HG03571 (cell line): ENCODE measurements around the gene BCAS4.
"Not testable (repeated sequence)": the region's sequence is repeated elsewhere in the genome, so short reads cannot be mapped to it uniquely, and the experiment has no call there.

Experiments
- ATAC-seq: cut with Tn5 transposase; IDR thresholded peaks from one replicate; pipeline ENCODE4 v1.9.1; 2021; ENCODE audit not compliant: unreplicated experiment

BCAS4 gene

DNA sequence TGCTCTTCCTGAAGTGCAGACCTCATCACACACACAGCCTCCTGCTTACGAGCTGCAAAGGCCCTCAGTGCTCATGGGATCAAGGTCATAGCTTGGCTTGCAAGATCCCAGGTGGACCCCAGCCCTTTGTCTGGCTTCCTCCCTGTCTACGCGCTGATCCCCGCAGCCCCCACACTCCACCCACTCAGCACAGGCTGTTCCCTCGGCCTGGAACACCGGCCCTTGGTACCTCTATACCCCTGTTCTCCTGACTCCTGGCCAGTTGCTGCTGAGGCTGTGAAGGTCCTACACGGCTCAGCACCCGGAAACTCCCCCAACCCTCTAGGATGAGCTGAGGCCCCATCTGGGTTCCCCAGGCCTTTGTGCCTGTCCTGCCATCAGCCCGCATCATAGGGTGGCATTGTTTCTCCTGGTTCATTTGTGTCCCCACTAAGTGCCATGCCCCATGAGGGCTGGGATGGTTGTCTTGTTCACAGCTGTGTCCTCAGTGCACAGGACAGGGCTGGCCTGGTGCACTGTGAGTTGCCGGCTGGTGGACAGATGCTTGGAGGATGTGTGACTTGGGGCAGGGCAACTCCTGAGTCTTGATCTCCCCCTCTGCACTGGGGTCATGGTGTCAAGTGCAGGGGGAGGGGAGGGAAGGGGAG lies 79.4 kb downstream of the BCAS4 start:
- ATAC-seq: no peak

DNA sequence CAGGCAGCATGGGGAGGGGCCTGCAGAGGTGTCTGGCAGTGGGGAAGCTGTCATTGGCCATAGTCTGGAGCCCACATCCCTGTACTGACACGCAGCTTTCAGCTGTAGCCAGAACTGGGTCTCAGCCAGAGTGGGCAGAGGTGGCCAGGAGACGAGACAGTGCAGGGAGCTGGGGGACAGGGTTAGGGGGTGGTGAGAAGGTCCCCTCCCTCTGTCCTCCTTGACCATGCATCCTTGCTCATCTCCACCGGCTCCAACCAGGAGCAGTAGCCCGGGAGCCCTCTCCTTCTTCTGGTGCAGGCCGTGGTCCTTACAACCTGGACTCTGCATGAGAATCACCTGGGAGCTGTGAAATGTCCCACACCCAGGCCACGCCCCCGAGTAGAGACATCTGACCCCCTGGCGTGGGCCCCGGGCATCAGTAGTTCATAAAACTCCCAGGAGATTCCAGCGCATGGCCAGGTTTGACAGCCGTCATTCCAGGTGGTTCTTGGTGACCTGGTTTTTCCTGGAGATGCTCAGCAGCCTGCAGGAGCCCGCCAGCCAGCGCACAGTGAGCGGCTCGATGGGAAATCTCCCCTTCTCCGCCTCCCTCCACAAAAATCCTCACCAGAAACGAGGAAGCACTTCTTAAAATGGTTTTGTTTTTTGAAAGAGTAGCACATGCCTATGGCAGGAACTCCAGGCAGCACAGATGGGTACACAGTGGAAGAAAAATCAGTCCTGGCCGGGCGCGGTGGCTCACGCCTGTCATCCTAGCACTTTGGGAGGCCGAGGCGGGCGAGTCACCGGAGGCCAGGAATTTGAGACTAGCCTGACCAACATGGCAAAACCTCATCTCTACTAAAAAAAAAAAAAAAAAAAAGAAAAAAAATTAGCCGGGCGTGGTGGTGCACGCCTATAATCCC lies 80.2 kb downstream of the BCAS4 start:
- ATAC-seq: no peak

DNA sequence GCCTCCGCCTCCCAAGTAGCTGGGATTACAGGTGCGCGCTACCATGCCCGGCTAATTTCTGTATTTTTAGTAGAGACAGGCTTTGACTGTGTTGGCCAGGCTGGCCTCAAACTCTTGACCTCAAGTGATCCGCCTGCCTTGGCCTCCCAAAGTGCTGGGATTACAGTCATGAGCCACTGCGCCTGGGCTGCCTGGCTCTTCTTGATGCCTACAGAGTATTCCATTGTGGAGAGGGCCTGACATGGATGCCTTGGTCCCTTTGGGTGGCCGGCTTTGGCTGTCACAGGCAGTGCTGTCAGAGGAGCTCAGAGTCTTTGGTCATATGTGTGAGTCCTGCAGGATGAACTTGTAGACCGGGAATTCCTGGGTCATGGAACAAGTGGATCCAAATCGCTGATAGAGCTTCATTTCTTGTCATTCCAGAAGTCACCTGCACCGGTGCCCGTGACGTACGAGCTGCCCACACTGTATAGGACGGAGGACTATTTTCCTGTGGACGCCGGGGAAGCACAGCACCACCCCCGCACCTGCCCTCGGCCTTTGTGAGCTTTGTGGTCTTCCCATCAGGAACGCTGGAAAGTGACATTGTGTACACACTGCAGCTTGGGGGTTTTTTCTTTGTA lies 81.3 kb downstream of the BCAS4 start:
- ATAC-seq: no peak

DNA sequence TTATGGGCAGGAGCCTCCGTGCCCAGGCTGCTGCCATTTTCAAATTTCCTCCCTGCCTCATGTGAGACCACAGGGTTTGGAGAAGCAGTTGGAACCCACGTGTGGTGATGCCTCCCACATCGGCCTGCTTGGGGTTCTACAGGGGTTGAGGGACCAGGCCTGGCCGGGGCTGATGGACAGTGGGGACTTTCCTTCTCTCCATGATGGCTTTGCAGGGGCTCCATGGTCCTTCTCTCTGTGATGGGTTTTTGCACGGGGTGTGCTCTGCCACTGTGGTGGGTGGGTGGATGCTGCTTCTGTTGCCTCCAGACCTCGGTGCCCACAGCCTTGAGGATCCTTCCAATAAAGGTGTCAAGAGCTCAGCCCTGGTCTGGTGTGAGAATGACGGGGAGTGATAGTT lies 82.0 kb downstream of the BCAS4 start:
- no peak for ATAC-seq

DNA sequence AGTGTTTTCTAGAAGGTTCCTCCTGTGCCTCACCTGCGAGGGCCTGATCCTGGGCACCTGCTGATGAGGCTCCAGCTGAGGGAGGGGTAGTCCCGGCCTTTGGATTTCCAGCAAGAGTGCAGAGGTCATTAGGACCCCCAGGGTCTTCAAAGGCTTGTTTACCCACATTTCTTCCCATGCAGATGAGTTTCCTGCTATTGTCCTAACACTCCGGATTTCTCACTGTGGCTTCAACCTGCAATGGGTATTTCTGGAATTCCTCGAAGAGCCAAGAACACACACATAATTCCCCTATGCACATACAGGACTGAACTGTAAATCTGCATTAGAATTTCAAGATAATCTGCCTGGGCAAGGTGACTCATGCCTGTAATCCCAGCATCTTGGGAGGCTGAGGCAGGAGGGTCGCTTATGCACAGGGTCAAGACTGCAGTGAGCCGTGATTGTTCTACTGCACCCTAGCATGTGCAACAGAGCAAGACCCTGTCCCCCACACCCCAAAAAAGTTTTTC lies 82.4 kb downstream of the BCAS4 start:
- ATAC-seq: no peak

DNA sequence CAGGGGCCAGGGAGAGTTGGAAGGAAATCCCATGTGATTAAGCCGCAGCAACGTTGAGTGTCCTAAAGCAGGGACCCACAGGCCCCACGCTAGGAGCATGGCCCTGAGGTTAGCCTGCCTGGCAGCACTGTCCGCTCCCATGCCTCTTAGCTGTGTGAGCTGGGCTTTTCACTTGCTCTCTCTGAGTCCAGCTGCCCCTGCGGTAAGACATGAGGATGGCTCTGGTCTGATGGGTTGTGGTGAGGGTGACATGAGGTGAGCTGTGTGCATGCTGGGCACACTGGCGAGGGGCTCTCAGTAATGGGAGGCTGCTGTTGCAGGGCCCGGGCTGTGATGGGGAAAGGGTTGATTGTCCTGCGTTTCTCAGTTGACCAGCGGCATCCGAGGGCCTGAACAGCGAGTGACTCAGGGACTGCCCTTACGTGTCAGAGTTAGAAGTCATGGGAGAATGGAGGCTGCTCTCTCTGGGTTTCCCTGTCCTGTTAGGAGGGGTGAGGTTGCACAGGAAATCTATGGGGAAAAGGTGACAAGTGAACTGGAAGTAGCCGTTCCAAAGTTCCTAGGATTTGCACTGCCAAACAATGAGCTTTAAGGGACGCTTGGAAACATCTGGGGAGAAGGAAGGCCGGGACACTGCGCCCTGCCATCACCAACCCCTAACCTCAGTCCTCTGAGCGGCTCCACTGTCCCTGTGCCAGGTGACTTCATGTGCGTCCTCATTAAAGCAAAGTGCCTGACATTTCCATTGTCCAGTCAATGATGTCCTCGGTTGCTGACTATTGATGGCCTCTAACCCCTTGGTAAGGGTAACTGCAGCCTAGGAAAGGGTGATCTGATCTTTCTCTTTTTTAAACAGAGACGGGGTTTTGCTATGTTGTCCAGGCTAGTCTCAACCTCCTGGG lies 85.0 kb downstream of the BCAS4 start:
- no peak for ATAC-seq

DNA sequence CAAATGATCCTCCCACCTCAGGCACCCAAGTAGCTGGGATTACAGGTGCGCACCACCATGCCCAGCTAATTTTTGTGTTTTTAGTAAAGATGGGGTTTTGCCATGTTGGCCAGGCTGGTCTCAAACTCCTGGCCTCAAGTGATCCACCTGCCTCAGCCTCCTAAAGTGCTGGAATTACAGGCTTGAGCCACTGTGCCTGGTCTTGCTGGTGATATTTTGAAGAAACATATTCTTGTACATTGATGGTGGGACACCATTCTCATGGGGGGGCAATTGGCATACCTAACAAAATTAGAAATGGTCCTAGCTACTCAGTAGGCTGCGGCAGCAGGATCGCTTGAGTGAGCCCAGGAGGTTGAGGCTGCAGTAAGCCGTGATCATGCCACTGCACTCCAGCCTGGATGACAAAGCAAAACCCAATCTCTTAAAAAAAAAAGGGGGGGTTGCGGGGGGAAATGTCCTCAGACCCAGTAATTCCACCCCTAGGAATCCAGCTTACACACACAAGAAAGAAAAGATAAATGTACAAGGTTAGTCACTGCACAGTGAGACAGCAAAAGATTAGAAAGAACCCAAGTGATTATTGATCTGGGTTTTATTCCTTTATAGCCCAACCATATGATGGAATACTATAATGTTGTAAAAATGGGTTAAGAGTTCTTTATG lies 87.0 kb downstream of the BCAS4 start:
- ATAC-seq: not testable (repeated sequence)

DNA sequence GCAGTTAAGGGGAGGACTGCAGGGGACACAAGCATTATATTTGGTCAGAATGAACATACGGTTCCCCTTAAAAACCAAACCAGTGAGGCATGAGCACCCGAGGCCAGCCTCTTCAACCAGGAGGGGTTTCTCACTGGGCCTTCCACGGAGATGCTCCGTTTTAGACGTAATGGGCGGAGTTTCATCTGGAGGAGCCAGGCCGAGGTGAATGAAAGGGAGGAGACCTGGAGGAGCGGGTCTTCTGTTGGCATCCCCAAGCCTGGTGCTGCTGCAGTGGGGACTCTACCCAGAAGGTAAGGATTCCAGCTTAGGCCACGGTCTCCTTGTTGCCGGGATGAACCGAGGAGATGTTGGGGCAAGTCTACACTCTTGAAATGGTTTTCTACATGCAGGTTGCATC lies 89.0 kb downstream of the BCAS4 start:
- no peak for ATAC-seq

DNA sequence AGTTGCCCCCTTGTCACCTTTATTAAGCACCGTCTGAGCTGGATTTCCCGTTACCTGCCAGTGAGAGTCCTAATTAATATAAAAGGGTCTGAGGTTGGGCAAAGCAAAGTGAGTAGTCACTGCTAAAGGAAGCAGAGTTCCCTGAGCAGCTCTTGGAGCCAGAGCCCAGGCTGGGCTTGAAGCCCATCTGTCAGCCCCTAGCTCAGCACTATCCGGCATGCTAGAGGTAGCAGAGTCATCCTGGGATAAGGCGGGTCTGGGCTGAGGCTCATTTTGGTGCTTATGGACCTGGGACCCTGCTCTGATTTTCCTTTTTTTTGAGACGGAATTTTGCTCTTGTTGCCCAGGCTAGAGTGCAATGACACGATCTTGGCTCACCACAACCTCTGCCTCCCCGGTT lies 90.2 kb downstream of the BCAS4 start:
- no peak for ATAC-seq

DNA sequence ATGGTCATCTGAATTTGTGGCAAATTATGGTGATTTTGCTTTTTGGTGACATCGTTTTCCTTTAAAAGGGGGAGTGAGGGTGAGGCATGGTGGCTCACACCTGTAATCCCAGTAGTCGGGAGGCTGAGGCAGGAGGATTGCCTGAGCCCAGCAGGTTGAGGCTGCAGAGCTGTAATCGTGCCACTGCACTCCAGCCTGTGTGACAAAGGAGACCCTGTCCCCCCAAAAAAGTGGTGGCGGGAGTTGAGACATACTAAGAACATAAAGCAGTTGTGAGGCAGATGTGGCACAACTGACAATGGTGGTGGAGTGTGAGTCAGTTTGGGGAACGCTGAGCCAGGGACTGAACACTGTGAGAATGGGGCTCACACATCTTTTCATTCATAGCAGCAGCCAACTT lies 90.9 kb downstream of the BCAS4 start:
- ATAC-seq: no peak

DNA sequence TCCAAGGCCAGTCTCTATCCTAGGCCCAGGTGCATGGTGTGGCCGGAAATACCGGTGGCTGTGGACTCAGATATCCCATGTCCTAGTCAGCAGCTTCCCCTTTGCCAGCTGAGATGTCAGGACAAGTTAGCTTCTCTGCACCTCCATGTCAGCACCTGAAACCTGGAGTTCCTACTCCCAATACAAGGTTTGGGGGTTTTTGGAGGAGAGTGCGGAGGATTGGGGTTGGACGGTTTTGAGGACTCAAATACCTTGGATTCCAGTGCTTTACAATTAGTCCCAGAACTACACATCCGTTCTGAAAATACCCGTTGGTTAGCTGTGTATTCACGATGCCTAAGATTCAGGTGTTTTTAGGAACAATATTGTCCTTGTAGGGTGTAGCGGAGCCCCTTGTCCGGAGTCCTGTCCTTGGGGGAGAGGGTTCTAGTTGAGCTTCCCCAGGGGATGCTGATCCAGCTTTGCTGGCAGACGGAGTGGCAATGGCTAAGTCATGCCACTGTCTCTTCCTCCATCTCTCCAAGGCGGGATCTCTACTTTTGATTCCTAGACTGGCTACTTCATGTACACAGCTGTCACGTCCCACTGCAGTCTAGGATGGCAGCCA lies 91.4 kb downstream of the BCAS4 start:
- ATAC-seq: no peak

DNA sequence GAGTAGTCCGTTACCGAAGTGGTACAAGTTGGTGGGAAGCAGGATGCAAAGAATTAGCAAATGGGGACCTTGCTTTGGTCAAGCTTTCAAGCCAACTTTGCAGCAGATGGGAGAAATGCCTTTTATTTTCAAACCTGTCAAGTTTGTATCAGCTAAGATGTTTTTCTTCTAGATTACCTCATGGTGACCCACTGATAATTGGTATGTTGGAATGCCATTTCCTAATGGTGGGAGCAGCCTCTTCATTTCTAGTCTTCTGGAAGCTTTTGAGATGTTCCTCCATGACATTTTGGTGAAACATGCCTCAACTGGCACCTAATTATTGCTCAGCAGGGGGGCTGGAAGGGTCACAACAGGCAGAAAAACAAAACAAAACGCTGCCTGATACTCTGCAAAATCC lies 92.7 kb downstream of the BCAS4 start:
- no peak for ATAC-seq

DNA sequence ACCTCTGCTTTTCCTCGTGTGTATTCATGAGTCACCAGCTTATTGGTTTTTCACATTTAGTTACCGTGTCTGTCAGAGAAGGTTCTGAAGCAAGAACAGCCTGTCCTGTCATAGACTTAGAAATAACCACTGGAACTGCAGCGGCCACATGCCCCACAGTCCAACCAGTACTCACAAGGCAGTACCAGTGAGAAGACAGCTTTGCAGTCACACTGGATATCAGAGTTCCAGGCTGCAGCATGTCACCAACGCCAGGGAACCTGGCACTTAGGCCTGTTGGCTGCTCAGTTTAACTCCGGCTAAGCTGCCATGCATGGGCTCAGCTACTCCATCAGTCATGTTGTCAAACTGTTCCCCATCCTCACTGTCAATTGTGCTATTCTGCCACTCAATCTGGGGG lies 96.3 kb downstream of the BCAS4 start:
- ATAC-seq: no peak

DNA sequence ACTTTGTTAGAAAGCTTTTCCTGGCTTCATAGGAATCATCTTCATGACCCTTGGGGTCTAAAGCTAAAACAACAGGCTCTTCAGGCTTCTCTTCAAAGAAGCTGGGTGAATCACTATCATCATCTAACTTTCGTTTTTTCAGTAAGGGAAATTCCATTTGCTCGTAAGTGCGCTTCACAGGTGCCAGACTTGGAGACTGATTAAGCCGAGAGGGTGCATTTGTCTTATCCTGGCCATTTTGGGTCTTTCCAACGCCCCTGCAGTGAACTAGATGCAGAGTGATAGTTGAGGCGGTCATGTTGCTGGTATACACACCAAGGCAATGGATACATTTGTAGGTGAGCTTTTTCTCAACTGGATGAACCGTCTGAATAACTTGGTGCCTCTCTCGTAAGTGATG lies 97.5 kb downstream of the BCAS4 start:
- ATAC-seq: no peak

DNA sequence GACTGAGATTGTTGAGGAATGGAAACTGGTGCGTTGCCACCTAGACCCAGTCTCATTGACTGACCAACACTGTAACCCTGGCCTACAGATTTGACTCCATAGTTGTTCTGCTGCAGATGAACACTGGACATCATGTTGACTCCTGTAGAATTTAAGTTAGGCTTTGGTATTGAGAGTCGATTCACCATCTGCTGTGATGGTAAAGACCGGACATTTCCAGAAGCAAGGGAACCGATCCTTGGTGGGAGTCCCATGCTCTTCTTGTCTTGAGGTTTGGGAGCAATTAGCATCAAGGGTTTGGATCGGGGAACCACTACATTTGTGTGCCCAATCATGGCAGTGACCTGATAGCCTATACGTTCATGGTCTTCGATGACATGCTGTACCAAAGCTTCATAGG lies 98.8 kb downstream of the BCAS4 start:
- no peak for ATAC-seq

DNA sequence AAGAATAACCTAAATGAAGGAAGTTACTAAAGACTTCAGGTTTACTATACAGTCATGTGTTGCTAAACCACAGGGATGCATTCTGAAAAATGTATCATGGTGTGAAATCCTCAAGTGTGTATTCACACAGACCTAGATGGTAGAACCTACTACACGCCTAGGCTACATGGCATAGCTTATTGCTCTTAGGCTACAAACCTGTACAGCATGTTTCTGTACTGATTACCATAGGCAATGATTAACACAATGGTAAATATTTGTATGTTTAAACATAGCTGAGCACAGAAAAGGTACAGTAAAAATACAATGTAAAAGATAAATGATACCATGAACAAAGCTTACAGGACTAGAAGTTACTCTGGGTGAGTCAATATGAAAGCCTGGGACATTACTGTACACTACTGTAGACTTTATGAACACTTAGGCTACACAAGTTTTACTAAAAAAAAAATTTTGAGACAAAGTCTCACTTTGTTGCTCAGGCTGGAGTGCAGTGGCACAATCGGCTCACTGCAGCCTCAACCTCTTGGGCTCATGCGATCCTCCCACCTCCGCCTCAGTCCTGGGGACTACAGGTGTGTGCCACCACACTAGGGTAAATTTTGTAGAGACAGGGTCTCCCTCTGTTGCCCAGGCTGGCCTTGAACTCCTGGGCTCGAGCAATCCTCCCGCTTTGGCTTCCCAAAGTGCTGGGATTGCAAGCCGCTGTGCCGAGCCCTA lies 100.4 kb downstream of the BCAS4 start:
- ATAC-seq: no peak

DNA sequence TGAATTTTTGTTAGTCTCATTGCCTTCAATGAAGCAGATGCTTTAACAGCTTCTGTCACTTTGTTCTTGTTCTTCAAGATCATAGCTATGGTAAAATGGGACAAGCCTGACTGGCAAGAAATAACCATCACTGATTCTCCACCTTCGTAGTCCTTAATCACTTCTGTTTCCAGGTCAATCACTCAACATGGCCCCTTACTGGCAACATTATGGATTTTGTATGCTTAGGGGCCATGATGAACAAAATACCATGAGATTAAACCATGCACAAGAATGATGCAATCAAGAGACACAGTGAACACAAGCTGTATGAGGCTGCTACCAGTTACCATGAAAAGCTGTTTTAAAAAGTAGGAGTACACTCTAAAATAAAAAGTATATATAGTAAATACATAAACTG lies 103.6 kb downstream of the BCAS4 start:
- no peak for ATAC-seq

DNA sequence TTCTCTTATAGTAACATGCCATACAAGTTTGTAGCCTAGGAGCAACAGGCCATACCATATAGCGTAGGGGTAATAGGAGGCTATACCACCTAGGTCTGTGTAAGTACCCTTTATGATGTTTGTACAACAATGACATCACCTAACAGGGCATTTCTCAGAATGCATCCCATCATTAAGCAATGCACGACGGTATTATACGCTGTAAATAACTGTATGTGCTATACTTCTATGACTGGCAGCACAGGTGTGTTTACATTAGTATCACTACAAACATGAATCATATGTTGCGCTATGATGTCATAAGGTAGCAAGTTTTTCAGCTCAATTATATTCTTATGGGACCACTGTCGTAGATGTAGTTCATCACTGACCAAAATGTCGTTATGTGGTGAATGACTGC lies 105.4 kb downstream of the BCAS4 start:
- no peak for ATAC-seq

DNA sequence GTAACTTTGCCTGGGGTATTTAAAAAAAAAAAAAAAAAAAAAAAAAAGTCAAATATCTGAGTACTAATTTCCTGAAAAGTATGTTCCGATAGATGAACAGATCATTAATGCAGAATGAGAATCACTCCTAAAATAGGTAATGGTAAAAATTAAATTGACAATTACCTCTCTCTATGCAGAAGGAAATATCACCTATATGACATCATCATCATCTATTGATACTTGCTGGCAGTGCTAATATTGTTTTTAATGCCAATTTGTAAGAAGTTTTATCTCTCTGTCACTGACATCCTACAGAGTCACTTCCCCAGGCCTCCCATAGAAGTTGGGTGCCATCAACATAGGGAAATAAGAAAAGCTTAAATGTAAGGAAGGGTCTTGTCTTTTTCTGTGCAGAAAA lies 106.4 kb downstream of the BCAS4 start:
- no peak for ATAC-seq
